GM18868 (cell line): ENCODE data around the gene ADRA1B.
"Not testable (repeated sequence)": the region's sequence is repeated elsewhere in the genome, so short reads cannot be mapped to it uniquely, and the experiment has no call there.

Source experiments
- ATAC-seq: cut with Tn5 transposase; IDR thresholded peaks from one replicate; pipeline ENCODE4 v1.9.1; 2021; ENCODE audit warnings: mild to moderate bottlenecking, moderate library complexity; ENCODE audit not compliant: unreplicated experiment

Gene ADRA1B

GRCh38 chr5:159965031-159965837, 49.0 kb downstream of the ADRA1B start:
- ATAC-seq, result no peak

DNA sequence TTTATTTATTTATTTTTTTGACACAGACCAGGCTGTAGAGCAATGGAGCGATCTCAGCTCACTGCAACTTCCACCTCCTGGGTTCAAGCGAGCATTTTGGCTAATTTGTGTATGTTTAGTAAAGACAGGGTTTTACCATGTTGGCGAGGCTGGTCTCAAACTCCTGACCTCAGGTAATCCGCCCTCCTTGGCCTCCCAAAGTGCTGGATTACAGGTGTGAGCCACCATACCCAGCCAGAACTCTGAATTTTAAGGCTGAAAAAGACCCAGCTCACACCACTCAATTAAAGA, 49.5 kb downstream of the ADRA1B start:
- not testable (repeated sequence) for ATAC-seq

DNA sequence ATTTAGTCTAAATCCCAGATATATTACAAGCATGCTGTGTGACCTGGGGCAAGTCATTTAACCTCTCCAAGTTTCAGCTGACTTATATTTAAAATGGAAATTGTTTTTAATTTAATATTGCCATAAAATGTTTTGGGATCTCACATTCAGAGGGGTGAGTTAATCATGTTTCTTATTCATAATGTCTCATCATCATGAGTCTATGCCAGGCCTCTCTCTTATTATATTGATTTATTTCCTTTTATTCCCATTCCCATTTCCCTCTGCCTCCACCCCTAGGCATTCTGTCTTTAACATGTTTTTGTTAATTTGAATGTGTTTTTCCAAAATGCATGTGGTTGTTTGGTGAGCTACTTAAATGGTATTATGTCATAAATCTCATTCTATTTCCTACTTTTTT, 53.7 kb downstream of the ADRA1B start:
- ATAC-seq, result no peak

DNA sequence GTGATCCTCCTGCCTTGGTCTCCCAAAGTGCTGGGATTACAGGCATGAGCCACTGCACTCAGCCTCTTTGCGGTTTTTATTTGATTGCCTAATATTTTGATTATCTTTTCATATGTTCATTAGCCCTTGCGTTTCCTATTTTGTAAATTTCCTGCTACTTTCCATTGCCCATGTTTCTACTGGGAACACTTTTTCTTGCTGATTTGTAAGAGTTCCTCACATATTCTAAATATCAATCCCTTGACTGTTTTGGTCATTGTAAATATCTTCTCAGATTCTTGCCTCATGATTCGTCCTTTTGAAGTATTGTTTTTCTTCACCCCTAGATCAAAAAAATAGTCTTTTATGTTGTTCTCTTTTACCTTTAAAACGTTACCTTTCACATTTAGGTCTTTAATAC, 54.8 kb downstream of the ADRA1B start:
- no peak for ATAC-seq

- ATAC-seq, result no peak
Observed at GRCh38 chr5:159971514-159971913, 55.2 kb downstream of the ADRA1B start.

GRCh38 chr5:159971931-159972461, 55.7 kb downstream of the ADRA1B start:
- ATAC-seq, result no peak

- ATAC-seq, result no peak
Observed at GRCh38 chr5:159972538-159973362, 56.5 kb downstream of the ADRA1B start.

DNA sequence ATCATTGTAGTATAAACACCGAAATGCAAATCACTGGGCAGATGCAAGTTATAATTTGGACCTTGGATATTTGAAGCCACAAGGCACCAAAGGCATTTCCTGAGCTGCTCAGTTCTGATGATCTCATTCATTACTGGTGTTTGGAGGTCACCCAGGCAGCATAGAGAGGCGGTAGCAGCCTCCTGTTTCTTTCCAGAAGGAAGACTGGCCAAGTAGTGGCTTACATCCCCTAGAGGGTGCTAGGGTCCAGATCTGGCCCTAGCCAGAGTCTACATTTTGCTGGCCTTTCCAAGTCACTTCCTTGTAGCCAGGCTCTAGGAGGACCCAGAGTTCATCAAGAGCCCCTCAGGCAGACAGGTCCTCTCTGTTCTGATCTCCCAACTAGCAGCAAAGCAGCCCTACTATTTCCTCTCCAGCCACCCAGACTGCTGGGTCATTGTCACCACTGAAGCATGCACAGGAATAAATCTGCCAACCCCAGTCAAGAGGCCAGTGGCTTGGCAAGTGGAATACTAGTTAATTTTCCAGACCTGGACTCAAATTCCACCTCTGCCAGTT, 59.3 kb downstream of the ADRA1B start:
- no peak for ATAC-seq

GRCh38 chr5:159976921-159977320, 60.6 kb downstream of the ADRA1B start:
- ATAC-seq, result no peak

DNA sequence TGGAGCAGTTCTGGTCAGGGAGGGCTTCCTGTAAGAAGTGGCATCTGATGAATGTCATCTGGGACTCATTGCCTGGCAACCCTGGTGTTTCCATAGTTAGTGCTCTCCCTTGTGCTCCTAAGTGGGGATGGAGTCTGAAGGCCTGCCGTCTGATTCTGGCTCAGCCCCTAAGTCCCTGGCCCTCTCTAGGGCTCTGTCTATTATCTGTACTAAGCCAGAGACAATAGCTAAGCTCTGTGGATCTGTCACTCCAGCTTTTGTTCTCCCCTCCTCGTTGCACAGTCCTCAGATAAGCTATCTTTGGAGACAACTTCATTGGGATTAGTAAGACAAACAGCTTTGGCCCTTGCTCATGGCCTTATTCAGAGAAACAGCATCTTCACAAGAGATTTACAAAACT, 62.1 kb downstream of the ADRA1B start:
- ATAC-seq, result no peak

GRCh38 chr5:159982421-159983173, 66.3 kb downstream of the ADRA1B start:
- no peak for ATAC-seq

GRCh38 chr5:159987031-159987674, 70.9 kb downstream of the ADRA1B start:
- ATAC-seq, result peak; percentile 95

GRCh38 chr5:159990506-159990905, 74.2 kb downstream of the ADRA1B start:
- no peak for ATAC-seq

DNA sequence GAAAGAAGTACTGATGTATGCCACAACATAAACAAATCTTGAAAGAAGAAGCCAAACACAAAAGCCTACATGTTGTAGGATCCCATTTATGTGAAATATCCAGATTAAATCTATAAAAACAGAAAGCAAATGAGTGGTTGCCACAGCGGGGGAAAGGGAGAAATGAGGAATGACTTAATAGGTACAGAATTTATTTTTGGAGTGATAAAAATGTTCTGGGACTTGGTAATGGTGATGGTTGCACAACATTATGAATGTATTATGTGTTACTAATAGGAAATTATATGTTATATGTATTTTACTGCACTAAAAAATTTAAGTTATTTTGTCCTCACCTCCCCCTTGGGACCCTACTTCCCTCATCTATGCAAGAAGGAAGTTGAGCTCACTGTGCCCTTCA, 76.3 kb downstream of the ADRA1B start:
- ATAC-seq, result no peak

DNA sequence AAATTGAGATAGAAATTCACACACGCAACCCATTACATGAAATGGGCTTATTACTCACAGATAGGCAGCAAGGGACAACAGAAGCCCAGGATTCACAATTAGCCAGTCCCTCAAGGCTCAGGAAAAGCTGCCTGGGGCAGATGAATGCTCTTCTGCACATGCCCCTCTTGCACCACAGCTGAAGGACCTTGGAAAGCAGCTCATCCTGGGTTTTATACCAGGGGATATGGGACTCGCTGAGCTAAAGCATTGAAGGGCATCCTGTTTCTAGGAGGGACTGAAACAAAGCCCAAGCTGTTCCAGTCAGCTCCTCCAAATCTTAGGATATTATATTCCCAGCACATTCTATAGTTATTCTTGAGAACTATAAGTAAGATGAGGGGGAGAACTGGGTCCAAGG, 76.9 kb downstream of the ADRA1B start:
- no peak for ATAC-seq

DNA sequence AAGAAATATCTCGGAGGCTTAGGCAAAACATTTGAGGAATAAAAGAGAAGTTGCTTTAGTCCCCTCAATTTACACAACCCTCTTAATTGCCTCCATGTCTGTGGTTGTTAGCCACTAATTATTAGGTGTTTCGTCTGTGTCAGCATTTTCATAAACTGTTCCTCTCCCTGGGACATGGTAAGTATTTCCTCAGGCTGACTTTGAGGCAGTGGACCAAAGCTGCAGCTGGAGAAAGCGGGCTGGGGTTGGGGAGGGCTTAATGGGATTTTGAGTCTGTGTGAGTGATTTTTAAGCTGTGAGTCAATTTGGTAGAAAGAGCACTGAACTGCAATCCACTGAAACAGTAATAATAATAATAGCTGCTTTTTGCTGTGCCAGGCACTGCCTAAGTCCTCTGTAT, 79.6 kb downstream of the ADRA1B start:
- no peak for ATAC-seq

DNA sequence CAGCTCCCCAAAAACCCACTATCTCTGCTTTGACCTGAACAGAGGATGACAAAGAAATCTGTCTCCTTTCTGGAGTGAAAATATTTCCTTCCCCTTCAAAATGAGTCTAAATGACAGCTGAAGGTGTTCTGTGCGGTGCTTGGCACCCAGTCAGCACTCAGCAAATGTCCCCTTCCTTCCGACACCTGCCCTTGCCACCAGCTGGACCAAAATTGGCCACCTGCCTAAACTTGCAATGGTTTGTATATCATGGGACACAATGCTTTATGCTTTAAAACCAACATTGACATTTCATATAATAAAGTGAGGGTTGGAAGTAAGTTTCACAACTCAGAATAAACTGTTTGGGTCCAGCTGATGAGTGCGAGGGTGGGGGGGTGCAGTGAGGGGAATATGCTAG, 85.2 kb downstream of the ADRA1B start:
- no peak for ATAC-seq

- ATAC-seq, result no peak
Observed at GRCh38 chr5:160007514-160007913, 91.2 kb downstream of the ADRA1B start.

GRCh38 chr5:160008529-160008876, 92.2 kb downstream of the ADRA1B start:
- ATAC-seq, result not testable (repeated sequence)

GRCh38 chr5:160008877-160009590, 92.8 kb downstream of the ADRA1B start, which contains the start of gene TTC1:
Gene TTC1, plus strand, starts transcription at chr5:160009139. Its CDS starts 1,390 bp downstream, at chr5:160010529.
- ATAC-seq, result peak; percentile 100
